Fibroblast of mammary gland (primary cell): ENCODE measurements around the gene GTF2F2.

Experiments used
- DNase-seq: peaks from one replicate; pipeline ENCODE4 v3.0.0-alpha.2; 2010; ENCODE audit warnings: low read depth
- H3K4me3 ChIP-seq: 2 replicates; pipeline ENCODE4 v1.5.1; 2011; ENCODE audit warnings: low read depth, mild to moderate bottlenecking, low read length, moderate library complexity; ENCODE audit not compliant: control insufficient read depth
- CTCF ChIP-seq: conservative IDR thresholded peaks from 2 replicates; pipeline ENCODE4 v1.5.1; 2011; ENCODE audit warnings: low read depth, low read length, inconsistent platforms; ENCODE audit not compliant: control insufficient read depth, insufficient read depth

The GTF2F2 gene

GRCh38 chr13:45138282-45138681 lies 18.0 kb downstream of the GTF2F2 start:
- TF ChIP-seq CTCF = no peak
- DNase-seq = no peak
- H3K4me3 ChIP-seq = no peak overlapping the region

GRCh38 chr13:45141369-45141768 lies 21.1 kb downstream of the GTF2F2 start:
- DNase-seq = no peak
- no peak for TF ChIP-seq CTCF
- H3K4me3 ChIP-seq = no peak overlapping the region

GRCh38 chr13:45142440-45143345 lies 22.4 kb downstream of the GTF2F2 start:
- peak; percentile 5 for DNase-seq
- H3K4me3 ChIP-seq = no peak overlapping the region
- no peak for TF ChIP-seq CTCF

- DNase-seq = peak; percentile 42
- no peak for TF ChIP-seq CTCF
- no peak overlapping the region for H3K4me3 ChIP-seq
These were observed 23.0 kb downstream of the GTF2F2 start for GRCh38 chr13:45143346-45143751.

- no peak for DNase-seq
- no peak overlapping the region for H3K4me3 ChIP-seq
- no peak for TF ChIP-seq CTCF
These were observed 29.7 kb downstream of the GTF2F2 start for GRCh38 chr13:45149964-45150363.

GRCh38 chr13:45156565-45157361 lies 36.5 kb downstream of the GTF2F2 start:
- no peak for TF ChIP-seq CTCF
- peak; percentile 32 for DNase-seq
- H3K4me3 ChIP-seq = no peak overlapping the region
